ENCODE results near the gene SLC22A16. TPM values are rescaled to one million over a fixed set of nuclear protein-coding genes. Genes with fewer than 3 reads are reported as not detected.
A peak's percentile ranks its signal among the peaks of the same experiment; 100 is the strongest.

SLC22A16 gene
- total and polyA plus RNA-seq, 2 of the 13 experiments (the other 11 are each of a cell fraction or from before 2014, with no cell fraction given): 0.04 TPM; not detected in 1

- no peak for TF ChIP-seq IRF1 (CRISPR knock-in tag; IDR thresholded peaks at IDR 0.05; ENCODE audit: low read depth)
- TF ChIP-seq FOXJ3 (CRISPR knock-in tag; IDR thresholded peaks at IDR 0.05; ENCODE audit: borderline replicate concordance): peak; percentile 88
- TF ChIP-seq, protein P1, sequence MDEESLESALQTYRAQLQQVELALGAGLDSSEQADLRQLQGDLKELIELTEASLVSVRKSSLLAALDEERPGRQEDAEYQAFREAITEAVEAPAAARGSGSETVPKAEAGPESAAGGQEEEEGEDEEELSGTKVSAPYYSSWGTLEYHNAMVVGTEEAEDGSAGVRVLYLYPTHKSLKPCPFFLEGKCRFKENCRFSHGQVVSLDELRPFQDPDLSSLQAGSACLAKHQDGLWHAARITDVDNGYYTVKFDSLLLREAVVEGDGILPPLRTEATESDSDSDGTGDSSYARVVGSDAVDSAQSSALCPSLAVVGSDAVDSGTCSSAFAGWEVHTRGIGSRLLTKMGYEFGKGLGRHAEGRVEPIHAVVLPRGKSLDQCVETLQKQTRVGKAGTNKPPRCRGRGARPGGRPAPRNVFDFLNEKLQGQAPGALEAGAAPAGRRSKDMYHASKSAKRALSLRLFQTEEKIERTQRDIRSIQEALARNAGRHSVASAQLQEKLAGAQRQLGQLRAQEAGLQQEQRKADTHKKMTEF (CRISPR knock-in tag; IDR thresholded peaks at IDR 0.05): 0 out of 2 replicates have a peak, but pooled peaks have one; percentile 30
- 0 out of 2 replicates have a peak, but pooled peaks have one; percentile 35 for TF ChIP-seq KAT8 (CRISPR knock-in tag; IDR thresholded peaks at IDR 0.05)
- peak; percentile 66; the same call in 1 of the 2 replicates for TF ChIP-seq ZSCAN29 (CRISPR knock-in tag; conservative IDR thresholded peaks at IDR 0.05)
- TF ChIP-seq SMC3 (IDR thresholded peaks at IDR 0.05; ENCODE audit: low read length): 0 out of 2 replicates have a peak, but pooled peaks have one; percentile 2
- no peak for TF ChIP-seq NONO (IDR thresholded peaks at IDR 0.05)
- TF ChIP-seq NONO (CRISPR knock-in tag; conservative IDR thresholded peaks at IDR 0.05): no peak
- no peak for TF ChIP-seq MAFK (conservative IDR thresholded peaks at IDR 0.05 in 1 of 2, IDR thresholded peaks at IDR 0.05 in 1 of 2; ENCODE audit: low read length in 2 of 2)
- TF ChIP-seq, protein P2, sequence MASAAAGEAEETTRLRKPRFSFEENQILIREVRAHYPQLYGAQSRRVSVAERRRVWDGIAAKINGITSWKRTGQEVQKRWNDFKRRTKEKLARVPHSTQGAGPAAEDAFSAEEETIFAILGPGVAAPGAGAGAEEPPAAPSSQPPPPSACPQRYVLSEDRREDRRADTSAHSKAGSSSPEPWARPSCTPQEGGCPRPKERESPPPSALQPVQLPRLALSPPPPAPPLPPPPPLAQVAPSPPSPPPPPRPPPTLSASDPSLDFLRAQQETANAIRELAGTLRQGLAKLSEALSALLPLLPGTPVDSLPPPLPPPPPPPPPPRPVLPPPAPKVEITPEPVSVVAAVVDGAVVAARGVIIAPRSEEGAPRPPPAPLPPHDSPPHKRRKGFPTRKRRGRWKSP (CRISPR knock-in tag; IDR thresholded peaks at IDR 0.05): no peak
- peak; percentile 49; the same call in 1 of the 2 replicates for TF ChIP-seq MED1 (CRISPR knock-in tag; IDR thresholded peaks at IDR 0.05)
- TF ChIP-seq FOXO1 (CRISPR knock-in tag; IDR thresholded peaks at IDR 0.05): peak; percentile 65; the same call in 1 of the 2 replicates
- no peak for TF ChIP-seq RERE (CRISPR knock-in tag; IDR thresholded peaks at IDR 0.05; ENCODE audit: low read depth)
- TF ChIP-seq IKZF5 (CRISPR knock-in tag; IDR thresholded peaks at IDR 0.05): no peak
- TF ChIP-seq SAFB2 (CRISPR knock-in tag; IDR thresholded peaks at IDR 0.05; ENCODE audit: borderline replicate concordance, low read depth): no peak
- no peak for TF ChIP-seq ZMYM3 (CRISPR knock-in tag; IDR thresholded peaks at IDR 0.05)
- no peak for TF ChIP-seq CC2D1A (CRISPR knock-in tag; IDR thresholded peaks at IDR 0.05)
- TF ChIP-seq ZNF598 (CRISPR knock-in tag; IDR thresholded peaks at IDR 0.05; ENCODE audit: borderline replicate concordance): no peak
- TF ChIP-seq CEBPB (IDR thresholded peaks at IDR 0.05; ENCODE audit: borderline replicate concordance, low read depth, low read length): peak; percentile 84; the same call in 1 of the 2 replicates
- no peak for TF ChIP-seq STAT5B (CRISPR knock-in tag; IDR thresholded peaks at IDR 0.05)
Measured at GRCh38 chr6:110385458-110385863, 91.0 kb downstream of the SLC22A16 start (continued).

All from HepG2 (cell line).